ENCODE measurements around the gene FAM110C.

The FAM110C gene

GRCh38 chr2:55587-56448 lies 9.5 kb upstream of the FAM110C start:
- Histone ChIP-seq H3K14ac (ENCODE audit: low read length in 2 of 2) (no peak overlapping the region), H2BK5ac (ENCODE audit: low read depth, low read length, poor library complexity, severe bottlenecking) (no peak overlapping the region), H3K9me3 (ENCODE audit: control insufficient read depth, low read length) (peaks cover 3% of the 10 kb centered on the region), H3K79me1 (replicated peaks; ENCODE audit: low read length, poor library complexity, severe bottlenecking) (no peaks in the 10 kb centered on the region), H3K36me3 (ENCODE audit: control insufficient read depth in 1 of 2, insufficient read depth in 2 of 2, low read depth in 1 of 2, low read length in 2 of 2) (no peaks in the 10 kb centered on the region), H2BK15ac (ENCODE audit: low read depth, poor library complexity, severe bottlenecking) (no peak overlapping the region), H4K91ac (ENCODE audit: low read length) (no peak overlapping the region), H2BK12ac (ENCODE audit: low read length in 2 of 2) (no peak overlapping the region), H3K27ac (ENCODE audit: low read length, poor library complexity, severe bottlenecking) (no peak overlapping the region), H3K4me1 (ENCODE audit: control insufficient read depth, insufficient read depth, low read depth, low read length) (no peaks in the 10 kb centered on the region), H3K23ac (ENCODE audit: low read length in 2 of 2) (no peak overlapping the region), H3K18ac (ENCODE audit: low read depth in 1 of 2, low read length in 2 of 2) (no peak overlapping the region), H3K4me3 (ENCODE audit: insufficient read depth in 1 of 2, low read depth in 1 of 2, low read length in 2 of 2) (no peak overlapping the region), H4K8ac (ENCODE audit: low read length) (no peak overlapping the region), H3K4me2 (ENCODE audit: low read length, poor library complexity, severe bottlenecking) (no peak overlapping the region), H2AFZ (ENCODE audit: low read depth, low read length) (no peak overlapping the region), H3K4ac (ENCODE audit: low read depth in 1 of 2, low read length in 2 of 2) (no peak overlapping the region), H3K9ac (ENCODE audit: low read length) (no peak overlapping the region), H2AK5ac (ENCODE audit: low read length, severe bottlenecking) (no peak overlapping the region), H2BK120ac (ENCODE audit: low read depth, low read length) (no peak overlapping the region), H3K27me3 (ENCODE audit: control insufficient read depth in 1 of 2, insufficient read depth in 1 of 2, low read length in 2 of 2) (no peaks in the 10 kb centered on the region)
- WGBS, result 72% methylated on average over 3 of the region's 4 CpGs
- DNase-seq, result no peak

DNA sequence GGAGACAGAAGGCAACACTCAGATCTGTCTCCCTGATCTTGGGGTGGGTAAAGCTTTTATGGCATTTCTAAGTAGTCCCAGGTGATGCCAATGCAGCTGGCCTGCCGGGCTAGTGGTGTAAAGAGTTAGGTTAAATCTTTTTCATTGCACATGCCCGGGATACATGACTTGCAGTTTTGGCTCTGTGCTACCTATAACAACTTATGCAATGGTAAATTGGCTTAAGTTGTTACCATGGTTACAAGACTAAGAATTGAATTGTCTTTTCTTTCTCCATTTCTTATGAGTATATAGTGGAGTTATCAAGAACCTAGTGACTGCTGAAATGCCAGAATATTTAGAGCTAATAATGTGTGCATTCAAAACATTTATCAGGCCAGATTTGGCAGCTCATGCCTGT lies 5.3 kb upstream of the FAM110C start:
- no peak overlapping the region for H3K4me2 ChIP-seq (ENCODE audit: low read length, poor library complexity, severe bottlenecking)

GRCh38 chr2:47737-48136 lies 1.4 kb upstream of the FAM110C start:
- 61% methylated on average over 3 of the region's 3 CpGs for WGBS
- H3K79me1 ChIP-seq (replicated peaks; ENCODE audit: low read length, poor library complexity, severe bottlenecking), result no peaks in the 10 kb centered on the region

More for the DNA sequence above, 5.3 kb upstream of the FAM110C start:
- Histone ChIP-seq H4K91ac (ENCODE audit: low read length) (no peak overlapping the region), H3K4ac (ENCODE audit: low read depth in 1 of 2, low read length in 2 of 2) (no peak overlapping the region), H3K79me1 (replicated peaks; ENCODE audit: low read length, poor library complexity, severe bottlenecking) (no peaks in the 10 kb centered on the region), H2AFZ (ENCODE audit: low read depth, low read length) (no peak overlapping the region), H2AK5ac (ENCODE audit: low read length, severe bottlenecking) (no peak overlapping the region), H3K36me3 (ENCODE audit: control insufficient read depth in 1 of 2, insufficient read depth in 2 of 2, low read depth in 1 of 2, low read length in 2 of 2) (no peaks in the 10 kb centered on the region), H3K23ac (ENCODE audit: low read length in 2 of 2) (no peak overlapping the region), H3K27ac (ENCODE audit: low read length, poor library complexity, severe bottlenecking) (no peak overlapping the region), H2BK15ac (ENCODE audit: low read depth, poor library complexity, severe bottlenecking) (no peak overlapping the region), H3K4me3 (ENCODE audit: insufficient read depth in 1 of 2, low read depth in 1 of 2, low read length in 2 of 2) (no peak overlapping the region), H3K9ac (ENCODE audit: low read length) (no peak overlapping the region), H2BK5ac (ENCODE audit: low read depth, low read length, poor library complexity, severe bottlenecking) (no peak overlapping the region), H3K18ac (ENCODE audit: low read depth in 1 of 2, low read length in 2 of 2) (no peak overlapping the region), H3K14ac (ENCODE audit: low read length in 2 of 2) (no peak overlapping the region), H3K9me3 (ENCODE audit: control insufficient read depth, low read length) (peaks cover 3% of the 10 kb centered on the region), H4K8ac (ENCODE audit: low read length) (no peak overlapping the region), H2BK120ac (ENCODE audit: low read depth, low read length) (no peak overlapping the region), H2BK12ac (ENCODE audit: low read length in 2 of 2) (no peak overlapping the region), H3K27me3 (ENCODE audit: control insufficient read depth in 1 of 2, insufficient read depth in 1 of 2, low read length in 2 of 2) (peaks cover 15 to 16% of the 10 kb centered on the region in 2 experiments), H3K4me1 (ENCODE audit: control insufficient read depth, insufficient read depth, low read depth, low read length) (peaks cover 6% of the 10 kb centered on the region)
- DNase-seq, result no peak
- WGBS, result 59% methylated on average over 2 of the region's 2 CpGs

DNA sequence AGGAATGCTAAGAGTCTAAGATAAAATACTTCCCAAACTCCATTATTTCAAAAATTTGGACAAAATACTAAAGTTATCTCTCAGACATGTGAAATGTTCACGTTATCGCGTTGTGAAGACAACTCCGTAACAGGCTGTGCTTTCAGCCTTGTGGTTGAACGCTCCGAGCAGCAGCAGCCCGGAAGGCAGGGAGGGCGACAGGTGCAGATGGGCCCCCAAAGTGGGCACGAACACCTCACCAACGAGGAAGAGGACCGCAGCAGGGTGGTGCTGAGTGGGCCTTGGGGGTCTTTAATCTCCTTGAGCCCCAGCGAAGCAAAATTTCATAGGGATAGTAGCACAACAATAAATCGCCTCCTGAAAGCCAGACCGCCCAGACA lies 1.0 kb upstream of the FAM110C start:
- H3K79me1 ChIP-seq (replicated peaks; ENCODE audit: low read length, poor library complexity, severe bottlenecking), result no peaks in the 10 kb centered on the region

More at GRCh38 chr2:47737-48136, 1.4 kb upstream of the FAM110C start:
- Histone ChIP-seq H3K4me3 (ENCODE audit: insufficient read depth in 1 of 2, low read depth in 1 of 2, low read length in 2 of 2) (no peak overlapping the region), H3K9ac (ENCODE audit: low read length) (no peak overlapping the region), H2BK15ac (ENCODE audit: low read depth, poor library complexity, severe bottlenecking) (no peak overlapping the region), H4K8ac (ENCODE audit: low read length) (no peak overlapping the region), H3K4ac (ENCODE audit: low read depth in 1 of 2, low read length in 2 of 2) (no peak overlapping the region), H3K9me3 (ENCODE audit: control insufficient read depth, low read length) (peaks cover 3% of the 10 kb centered on the region), H2AK5ac (ENCODE audit: low read length, severe bottlenecking) (no peak overlapping the region), H3K14ac (ENCODE audit: low read length in 2 of 2) (no peak overlapping the region), H2BK120ac (ENCODE audit: low read depth, low read length) (no peak overlapping the region), H3K18ac (ENCODE audit: low read depth in 1 of 2, low read length in 2 of 2) (no peak overlapping the region), H2BK12ac (ENCODE audit: low read length in 2 of 2) (no peak overlapping the region), H3K27ac (ENCODE audit: low read length, poor library complexity, severe bottlenecking) (no peak overlapping the region), H3K27me3 (ENCODE audit: control insufficient read depth in 1 of 2, insufficient read depth in 1 of 2, low read length in 2 of 2) (peaks cover 37 to 45% of the 10 kb centered on the region in 2 experiments), H3K23ac (ENCODE audit: low read length in 2 of 2) (no peak overlapping the region), H3K4me1 (ENCODE audit: control insufficient read depth, insufficient read depth, low read depth, low read length) (peaks cover 20% of the 10 kb centered on the region), H3K36me3 (ENCODE audit: control insufficient read depth in 1 of 2, insufficient read depth in 2 of 2, low read depth in 1 of 2, low read length in 2 of 2) (no peaks in the 10 kb centered on the region), H2BK5ac (ENCODE audit: low read depth, low read length, poor library complexity, severe bottlenecking) (no peak overlapping the region), H2AFZ (ENCODE audit: low read depth, low read length) (no peak overlapping the region), H3K4me2 (ENCODE audit: low read length, poor library complexity, severe bottlenecking) (no peak overlapping the region), H4K91ac (ENCODE audit: low read length) (no peak overlapping the region)
- DNase-seq, result no peak

More for the DNA sequence above, 1.0 kb upstream of the FAM110C start:
- H2AK5ac ChIP-seq (ENCODE audit: low read length, severe bottlenecking), result no peak overlapping the region
- no peak overlapping the region for H4K8ac ChIP-seq (ENCODE audit: low read length)
- no peak overlapping the region for H2BK5ac ChIP-seq (ENCODE audit: low read depth, low read length, poor library complexity, severe bottlenecking)
- 55% methylated on average over 14 of the region's 14 CpGs for WGBS
- H3K18ac ChIP-seq (ENCODE audit: low read depth in 1 of 2, low read length in 2 of 2), result no peak overlapping the region
- H3K9me3 ChIP-seq (ENCODE audit: control insufficient read depth, low read length), result peaks cover 3% of the 10 kb centered on the region
- no peak overlapping the region for H3K27ac ChIP-seq (ENCODE audit: low read length, poor library complexity, severe bottlenecking)
- H2BK15ac ChIP-seq (ENCODE audit: low read depth, poor library complexity, severe bottlenecking), result no peak overlapping the region
- peaks cover 37 to 45% of the 10 kb centered on the region in 2 experiments for H3K27me3 ChIP-seq (ENCODE audit: control insufficient read depth in 1 of 2, insufficient read depth in 1 of 2, low read length in 2 of 2)
- no peak overlapping the region for H3K9ac ChIP-seq (ENCODE audit: low read length)
- no peaks in the 10 kb centered on the region for H3K36me3 ChIP-seq (ENCODE audit: control insufficient read depth in 1 of 2, insufficient read depth in 2 of 2, low read depth in 1 of 2, low read length in 2 of 2)
- no peak overlapping the region for H3K14ac ChIP-seq (ENCODE audit: low read length in 2 of 2)
- no peak overlapping the region for H3K23ac ChIP-seq (ENCODE audit: low read length in 2 of 2)
- H3K4me1 ChIP-seq (ENCODE audit: control insufficient read depth, insufficient read depth, low read depth, low read length), result peaks cover 20% of the 10 kb centered on the region
- H3K4me3 ChIP-seq (ENCODE audit: insufficient read depth in 1 of 2, low read depth in 1 of 2, low read length in 2 of 2), result peak overlapping the region in 1 of 2 experiments; percentile 18
- H4K91ac ChIP-seq (ENCODE audit: low read length), result no peak overlapping the region
- H3K4me2 ChIP-seq (ENCODE audit: low read length, poor library complexity, severe bottlenecking), result no peak overlapping the region
- DNase-seq, result no peak
- no peak overlapping the region for H2BK12ac ChIP-seq (ENCODE audit: low read length in 2 of 2)
- H2AFZ ChIP-seq (ENCODE audit: low read depth, low read length), result no peak overlapping the region
- H2BK120ac ChIP-seq (ENCODE audit: low read depth, low read length), result no peak overlapping the region
- H3K4ac ChIP-seq (ENCODE audit: low read depth in 1 of 2, low read length in 2 of 2), result no peak overlapping the region
